ENCODE results near the gene POLR3B.

DNA sequence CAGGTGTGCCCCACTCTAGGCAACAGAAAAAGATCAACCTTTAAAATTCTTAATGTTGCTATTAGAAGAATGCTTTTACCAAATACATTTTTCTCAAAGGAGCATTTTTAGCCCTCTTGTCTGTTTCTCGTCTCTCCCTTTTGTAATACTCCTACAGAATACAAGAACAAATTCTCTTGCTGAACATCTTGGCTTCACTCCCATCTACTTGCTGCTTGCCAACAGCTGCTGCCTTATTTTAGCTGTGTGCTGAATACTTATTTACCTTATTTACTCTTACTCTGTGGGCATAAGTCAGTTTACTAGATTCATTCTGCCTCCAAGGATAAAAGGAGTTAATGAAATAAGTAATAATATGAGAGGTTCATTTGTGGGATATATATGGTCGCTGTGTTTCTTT lies 70.8 kb downstream of the POLR3B start:
- TF ChIP-seq, protein P1, sequence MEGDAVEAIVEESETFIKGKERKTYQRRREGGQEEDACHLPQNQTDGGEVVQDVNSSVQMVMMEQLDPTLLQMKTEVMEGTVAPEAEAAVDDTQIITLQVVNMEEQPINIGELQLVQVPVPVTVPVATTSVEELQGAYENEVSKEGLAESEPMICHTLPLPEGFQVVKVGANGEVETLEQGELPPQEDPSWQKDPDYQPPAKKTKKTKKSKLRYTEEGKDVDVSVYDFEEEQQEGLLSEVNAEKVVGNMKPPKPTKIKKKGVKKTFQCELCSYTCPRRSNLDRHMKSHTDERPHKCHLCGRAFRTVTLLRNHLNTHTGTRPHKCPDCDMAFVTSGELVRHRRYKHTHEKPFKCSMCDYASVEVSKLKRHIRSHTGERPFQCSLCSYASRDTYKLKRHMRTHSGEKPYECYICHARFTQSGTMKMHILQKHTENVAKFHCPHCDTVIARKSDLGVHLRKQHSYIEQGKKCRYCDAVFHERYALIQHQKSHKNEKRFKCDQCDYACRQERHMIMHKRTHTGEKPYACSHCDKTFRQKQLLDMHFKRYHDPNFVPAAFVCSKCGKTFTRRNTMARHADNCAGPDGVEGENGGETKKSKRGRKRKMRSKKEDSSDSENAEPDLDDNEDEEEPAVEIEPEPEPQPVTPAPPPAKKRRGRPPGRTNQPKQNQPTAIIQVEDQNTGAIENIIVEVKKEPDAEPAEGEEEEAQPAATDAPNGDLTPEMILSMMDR (conservative IDR thresholded peaks at IDR 0.05): no peak
- no peak for TF ChIP-seq ZFX (IDR thresholded peaks at IDR 0.05)

All from C4-2B (cell line).